K562 (cell line): ENCODE measurements around the gene TRAPPC2L. TPM values are rescaled to one million over a fixed set of nuclear protein-coding genes. Genes with fewer than 3 reads are reported as not detected.

ENCODE experiments used
- ATAC-seq: fragments of 200-7000 bp; cut with Tn5 transposase; 3 replicates; pipeline ENCODE4 v1.9.1; 2020; ENCODE audit warnings: moderate library complexity
- BruUV-seq: library from RNA; stranded (reverse); fragments of 400-500 nt; replicated peaks from 2 replicates; lab custom pipeline; 2021; lab: Mats Ljungman, UMichigan
- CTCF ChIA-PET: fragments of 300-600 bp; formaldehyde crosslinking; extraction: SDS; loops from one replicate; lab custom pipeline; 2021; ENCODE audit warnings: low intra/inter-chr PET ratio; lab: Yijun Ruan, JAX
- POLR2A ChIA-PET: fragments of 300-600, 350-650 bp; sonication (Branson Sonifier 250); formaldehyde crosslinking; extraction: SDS; loops from one replicate; lab custom pipeline; 2021; ENCODE audit warnings: antibody characterized with exemption, inconsistent platforms; lab: Yijun Ruan, JAX
- DNase-seq, 4 experiments: peaks; one replicate each; pipeline versions ENCODE4 v3.0.0 to v3.0.0-alpha.2; 2011 to 2018; ENCODE audit warnings: low spot score in 3 of 4, mixed read lengths in 3 of 4; ENCODE audit errors: extremely low read depth in 1 of 4
- FAIRE-seq: peaks from 2 replicates; lab custom pipeline; 2011; peaks lifted over from hg19 to GRCh38; lab: Jason Lieb, UNC
- H2AFZ ChIP-seq: 2 replicates; pipeline ENCODE4 v1.6.0; 2011; ENCODE audit warnings: low read depth, low read length, control low read depth, inconsistent platforms
- H3K27ac ChIP-seq: fragments of 200-600 bp; 3 replicates; pipeline ENCODE4 v1.8.0; 2011; ENCODE audit warnings: low read depth, mild to moderate bottlenecking, control low read depth, inconsistent platforms, low read length, moderate library complexity, mixed read lengths; ENCODE audit errors: extremely low read depth
- H3K27me3 ChIP-seq, 2 experiments: fragments of 300-600 bp in 1 of 2; 2 replicates in 1 of 2; 3 replicates in 1 of 2; pipeline versions ENCODE4 v1.6.0 to v1.8.0; 2011; ENCODE audit warnings: inconsistent platforms in 2 of 2, low read length in 2 of 2, mild to moderate bottlenecking in 1 of 2, mixed read lengths in 1 of 2, moderate library complexity in 1 of 2; ENCODE audit not compliant: control insufficient read depth in 2 of 2, insufficient read depth in 2 of 2
- H3K36me3 ChIP-seq: fragments of 300-600 bp; 3 replicates; pipeline ENCODE4 v1.8.0; 2011; ENCODE audit warnings: mild to moderate bottlenecking, low read length, inconsistent platforms; ENCODE audit not compliant: control insufficient read depth, insufficient read depth
- H3K4me1 ChIP-seq, 2 experiments: fragments of 200-600 bp in 1 of 2; replicated peaks in 1 of 2; 2 replicates in 1 of 2; 3 replicates in 1 of 2; pipeline versions ENCODE4 v1.5.1 to v1.8.0; 2011; ENCODE audit warnings: inconsistent platforms in 2 of 2, low read length in 2 of 2, mild to moderate bottlenecking in 1 of 2, mixed read lengths in 1 of 2, moderate library complexity in 1 of 2; ENCODE audit not compliant: control insufficient read depth in 2 of 2, insufficient read depth in 2 of 2
- H3K4me2 ChIP-seq: 2 replicates; pipeline ENCODE4 v1.6.1; 2011; ENCODE audit warnings: low read length, control low read depth, inconsistent platforms, mixed read lengths; ENCODE audit not compliant: insufficient read depth
- H3K4me3 ChIP-seq: fragments of 200-600 bp; sonication (generic), shearing (Covaris generic); 2 replicates; pipeline ENCODE4 v1.5.1; 2016; ENCODE audit warnings: control low read depth, inconsistent platforms
- H3K79me2 ChIP-seq: fragments of 200-600 bp; 3 replicates; pipeline ENCODE4 v1.8.0; 2011; ENCODE audit warnings: low read length, inconsistent platforms; ENCODE audit not compliant: control insufficient read depth, insufficient read depth
- H3K9ac ChIP-seq, 2 experiments: 2 replicates each; pipeline versions ENCODE4 v1.6.0 to v1.6.1; 2011; ENCODE audit warnings: low read depth in 2 of 2, low read length in 2 of 2, control low read depth in 1 of 2, inconsistent platforms in 1 of 2, mild to moderate bottlenecking in 1 of 2, mixed read lengths in 1 of 2; ENCODE audit not compliant: insufficient read depth in 1 of 2
- H3K9me1 ChIP-seq: one replicate; pipeline ENCODE4 v1.6.0; 2011; ENCODE audit warnings: inconsistent platforms, mild to moderate bottlenecking, low read length, moderate library complexity; ENCODE audit not compliant: control insufficient read depth, insufficient read depth
- H3K9me3 ChIP-seq: replicated peaks from 2 replicates; pipeline ENCODE4 v1.5.1; 2011; ENCODE audit warnings: low read depth, low read length, inconsistent platforms; ENCODE audit not compliant: control insufficient read depth, insufficient read depth
- H4K20me1 ChIP-seq: replicated peaks from 2 replicates; pipeline ENCODE4 v1.6.1; 2011; ENCODE audit warnings: low read length, inconsistent platforms, mixed read lengths; ENCODE audit not compliant: control insufficient read depth, insufficient read depth
- CCNT2 ChIP-seq: IDR thresholded peaks from 2 replicates; pipeline ENCODE4 v1.6.1; 2011; ENCODE audit warnings: borderline replicate concordance, low read depth, mild to moderate bottlenecking, moderate library complexity, mixed read lengths, low read length; ENCODE audit not compliant: insufficient read length; ENCODE audit errors: extremely low read depth
- DPF2 ChIP-seq: fragments of 450-650 bp; IDR thresholded peaks from 2 replicates; pipeline ENCODE4 v1.6.1; 2016
- HLTF ChIP-seq: fragments of 450-650 bp; IDR thresholded peaks from 2 replicates; pipeline ENCODE4 v1.6.1; 2016
- PCBP2 ChIP-seq: fragments of 200-400 bp; formaldehyde crosslinking; IDR thresholded peaks from 2 replicates; pipeline ENCODE4 v1.6.1; 2018; ENCODE audit warnings: low read length, low read depth, mild to moderate bottlenecking, moderate library complexity; ENCODE audit not compliant: poor library complexity, severe bottlenecking
- POLR2G ChIP-seq: fragments of 200-400 bp; formaldehyde crosslinking; IDR thresholded peaks from 2 replicates; pipeline ENCODE4 v1.6.1; 2017; ENCODE audit warnings: low read depth, mild to moderate bottlenecking, antibody characterized with exemption, low read length, moderate library complexity
- RBM22 ChIP-seq: fragments of 200-400 bp; formaldehyde crosslinking; IDR thresholded peaks from 2 replicates; pipeline ENCODE4 v1.6.1; 2018; ENCODE audit warnings: low read length, low read depth; ENCODE audit not compliant: poor library complexity, severe bottlenecking
- SREBF2 ChIP-seq: sonication (generic); formaldehyde crosslinking; IDR thresholded peaks from 2 replicates; pipeline ENCODE4 v1.4.0; 2020; ENCODE audit warnings: mild to moderate bottlenecking, missing genetic modification reagents
- SRF ChIP-seq, 2 experiments: fragments of 250-450, 450-650 bp in 1 of 2; sonication (Bioruptor Pico) in 1 of 2; sonication (generic) in 1 of 2; formaldehyde crosslinking; IDR thresholded peaks; 2 replicates each; pipeline versions ENCODE4 v1.5.0 to v1.5.1; 2020 to 2022; ENCODE audit warnings: mild to moderate bottlenecking in 1 of 2, missing genetic modification reagents in 1 of 2
- TRIM24 ChIP-seq, 2 experiments: fragments of 450-650 bp; IDR thresholded peaks; 2 replicates each; pipeline ENCODE4 v1.6.1; 2016
- ZNF764 ChIP-seq: fragments of 250-450 bp; sonication (Bioruptor Pico); IDR thresholded peaks from 2 replicates; pipeline ENCODE4 v1.4.0; 2020; ENCODE audit warnings: low read depth, mild to moderate bottlenecking, moderate library complexity
- WGBS: fragments of 100-300 bp; shearing (Covaris generic); methylation state at CpG from one replicate; pipeline ENCODE4 v1.1.6; 2016; ENCODE audit warnings: low coverage, mixed read lengths; ENCODE audit not compliant: insufficient coverage; ENCODE audit errors: missing lambda C conversion rate; 5-methylcytosine and 5-hydroxymethylcytosine counted together
- in situ Hi-C: fragments of 300-500 bp; cut with MboI; formaldehyde crosslinking; loops from 4 replicates; pipeline ENCODE4 v1.15.0; 2018; ENCODE audit warnings: inconsistent platforms, mixed read lengths
- intact Hi-C: fragments of 100-400 bp; cut with micrococcal nuclease; formaldehyde crosslinking; loops from 2 replicates; pipeline ENCODE4 v1.14.2; 2022
- polyA plus RNA-seq, 8 experiments: library from polyadenylated mRNA; depleted of rRNA in 4 of 8; stranded (reverse) in 5 of 8; unstranded in 3 of 8; fragments of >200 nt; fragmentation: Nextera tagmentation in 2 of 8; fragmentation: Illumina TruSeq in 1 of 8; extraction: Ambion mirVana in 2 of 8; extraction: Trizol in 1 of 8; gene quantifications; 2 replicates each; pipeline versions ENCODE4 v1.2.1 to v1.2.3, GENCODE V29; 2011 to 2014; ENCODE audit warnings: inconsistent platforms in 1 of 8, missing spikeins in 1 of 8
- total RNA-seq, 7 experiments: library from RNA; depleted of rRNA in 6 of 7; stranded (reverse); fragments of >200 nt in 6 of 7; fragmentation: Illumina TruSeq in 2 of 7; extraction: Trizol in 2 of 7; gene quantifications; 2 replicates each; pipeline versions ENCODE4 v1.2.1 to v1.2.3, GENCODE V29; 2011 to 2021; ENCODE audit warnings: low replicate concordance in 1 of 7

TRAPPC2L gene
- total and polyA plus RNA-seq, 9 of the 15 experiments (the other 6 are each of a cell fraction or from before 2014, with no cell fraction given) = 60.4 to 398 (median 97.5) TPM

GRCh38 chr16:88876942-88877526 is 20.1 kb downstream of the TRAPPC2L start:
- intact Hi-C loops = no loop called here
- DNase-seq (no peak), FAIRE-seq (no peak), ATAC-seq (no peak)
- BruUV-seq = no TSS peak
- Histone ChIP-seq H3K9me1 (peaks cover 6% of the 10 kb centered on the region), H3K27ac (no peak overlapping the region), H3K4me3 (no peak overlapping the region), H3K27me3 (no peaks in the 10 kb centered on the region), H3K4me1 (peaks cover 0 to 64% of the 10 kb centered on the region in 2 experiments; a peak in 3 of 5 replicates), H3K9ac (no peak overlapping the region; a peak in 1 of 4 replicates), H3K79me2 (no peaks in the 10 kb centered on the region), H2AFZ (no peak overlapping the region), H3K4me2 (no peak overlapping the region), H3K36me3 (peaks cover 81% of the 10 kb centered on the region; the same call in 2 of the 3 replicates), H4K20me1 (peaks cover 12% of the 10 kb centered on the region; the same call in 1 of the 2 replicates), H3K9me3 (no peaks in the 10 kb centered on the region)
- POLR2A ChIA-PET = interaction anchor here (0.9 kb wide), 1 partner anchor 13 kb away, joined by 5 read pairs; no protein-coding TSS in a partner anchor
- WGBS = 97% methylated on average over 32 of the region's 33 CpGs
- in situ Hi-C loops = no loop called here
- CTCF ChIA-PET = no interaction called here
- TF ChIP-seq SREBF2 (CRISPR knock-in tag) (no peak), POLR2G (peak; percentile 67), HLTF (no peak), DPF2 (no peak), SRF (CRISPR knock-in tag; IDR thresholded peaks at IDR 0.05) (no peak), RBM22 (peak; percentile 92), CCNT2 (peak; percentile 26), TRIM24 (IDR thresholded peaks at IDR 0.05) (no peak), PCBP2 (no peak), ZNF764 (CRISPR knock-in tag) (no peak)
